Endothelial cell of umbilical vein (primary cell): ENCODE results near the gene TMEM178B. TPM values are rescaled to one million over a fixed set of nuclear protein-coding genes. Genes with fewer than 3 reads are reported as not detected.

ENCODE experiments used
- BruUV-seq: library from RNA; stranded (reverse); fragments of 400-500 nt; replicated peaks from 2 replicates; lab custom pipeline; 2021; lab: Mats Ljungman, UMichigan
- CTCF ChIA-PET: fragments of 300-600, 350-600 bp; sonication (Branson Sonifier 250); formaldehyde crosslinking; loops from one replicate; lab custom pipeline; 2021; ENCODE audit warnings: antibody characterized with exemption, inconsistent platforms; lab: Charles Lee
- POLR2A ChIA-PET: fragments of 300-600, 350-600 bp; sonication (Branson Sonifier 250); formaldehyde crosslinking; loops from one replicate; lab custom pipeline; 2021; ENCODE audit warnings: antibody characterized with exemption, inconsistent platforms; lab: Charles Lee
- DNase-seq: peaks from one replicate; pipeline ENCODE4 v3.0.0-alpha.2; 2011; ENCODE audit warnings: low read depth, low spot score
- FAIRE-seq: peaks from 2 replicates; lab custom pipeline; 2011; peaks lifted over from hg19 to GRCh38; lab: Jason Lieb, UNC
- H2AFZ ChIP-seq: 2 replicates; pipeline ENCODE4 v1.6.0; 2012; ENCODE audit warnings: low read depth, low read length, control low read depth, inconsistent platforms
- H3K27ac ChIP-seq: 2 replicates; pipeline ENCODE4 v1.5.1; 2011; ENCODE audit warnings: low read depth, mild to moderate bottlenecking, control low read depth, low read length, moderate library complexity; ENCODE audit not compliant: insufficient read depth
- H3K27me3 ChIP-seq, 2 experiments: 2 replicates each; pipeline versions ENCODE4 v1.6.0 to v1.6.1; 2011; ENCODE audit warnings: low read length in 2 of 2, mixed read lengths in 1 of 2; ENCODE audit not compliant: control insufficient read depth in 2 of 2, insufficient read depth in 2 of 2
- H3K36me3 ChIP-seq, 2 experiments: 2 replicates in 1 of 2; 3 replicates in 1 of 2; pipeline ENCODE4 v1.5.1; 2011; ENCODE audit warnings: low read length in 2 of 2, mild to moderate bottlenecking in 1 of 2, moderate library complexity in 1 of 2; ENCODE audit not compliant: control insufficient read depth in 2 of 2, insufficient read depth in 2 of 2; ENCODE audit errors: extremely low read depth in 1 of 2
- H3K4me1 ChIP-seq: 3 replicates; pipeline ENCODE4 v1.5.1; 2011; ENCODE audit warnings: mild to moderate bottlenecking, low read length; ENCODE audit not compliant: control insufficient read depth, insufficient read depth; ENCODE audit errors: extremely low read depth
- H3K4me2 ChIP-seq: 2 replicates; pipeline ENCODE4 v1.6.1; 2011; ENCODE audit warnings: low read length, control low read depth, mixed read lengths; ENCODE audit not compliant: insufficient read depth
- H3K4me3 ChIP-seq, 3 experiments: fragments of 200-600 bp in 1 of 3; sonication (generic), shearing (Covaris generic) in 1 of 3; replicated peaks in 1 of 3; 2 replicates each; pipeline ENCODE4 v1.5.1; 2011 to 2016; ENCODE audit warnings: control low read depth in 3 of 3, low read length in 3 of 3, mild to moderate bottlenecking in 2 of 3, inconsistent platforms in 1 of 3, low read depth in 1 of 3, moderate library complexity in 1 of 3; ENCODE audit not compliant: insufficient read depth in 1 of 3
- H3K79me2 ChIP-seq: 2 replicates; pipeline ENCODE4 v1.6.0; 2012; ENCODE audit warnings: low read length, inconsistent platforms; ENCODE audit not compliant: control insufficient read depth, insufficient read depth
- H3K9ac ChIP-seq: replicated peaks from 2 replicates; pipeline ENCODE3; 2011; ENCODE audit warnings: low read length, control low read depth; ENCODE audit not compliant: insufficient read depth; ENCODE audit errors: extremely low read depth
- H3K9me1 ChIP-seq: replicated peaks from 3 replicates; pipeline ENCODE4 v1.6.0; 2011; ENCODE audit warnings: mild to moderate bottlenecking, low read length; ENCODE audit not compliant: control insufficient read depth, insufficient read depth; ENCODE audit errors: extremely low read depth
- H3K9me3 ChIP-seq: replicated peaks from 2 replicates; pipeline ENCODE4 v1.5.1; 2012; ENCODE audit warnings: low read length, inconsistent platforms; ENCODE audit not compliant: control insufficient read depth, insufficient read depth
- H4K20me1 ChIP-seq: replicated peaks from 2 replicates; pipeline ENCODE3; 2011; ENCODE audit warnings: mild to moderate bottlenecking, low read length; ENCODE audit not compliant: control insufficient read depth, insufficient read depth; ENCODE audit errors: extremely low read depth
- CTCF ChIP-seq, 2 donors: IDR thresholded peaks; 1 replicate in 1 of 2; 2 replicates in 1 of 2; pipeline ENCODE4 v1.5.1; 2011; ENCODE audit warnings: low read length in 2 of 2, mild to moderate bottlenecking in 2 of 2, moderate library complexity in 2 of 2, control low read depth in 1 of 2, inconsistent platforms in 1 of 2, low read depth in 1 of 2; ENCODE audit not compliant: insufficient read depth in 1 of 2; ENCODE audit errors: extremely low read depth in 1 of 2
- EZH2 ChIP-seq: IDR thresholded peaks from 2 replicates; pipeline ENCODE4 v1.6.1; 2012; ENCODE audit warnings: borderline replicate concordance, low read depth, mild to moderate bottlenecking, moderate library complexity, low read length, inconsistent platforms; ENCODE audit not compliant: severe bottlenecking
- FOS ChIP-seq: IDR thresholded peaks from 2 replicates; pipeline ENCODE4 v1.6.1; 2011; ENCODE audit warnings: mild to moderate bottlenecking, low read length, moderate library complexity, borderline replicate concordance; ENCODE audit not compliant: insufficient read depth
- JUN ChIP-seq: IDR thresholded peaks from 2 replicates; pipeline ENCODE4 v1.6.1; 2011; ENCODE audit warnings: borderline replicate concordance, low read depth; ENCODE audit not compliant: insufficient read length, insufficient read depth
- MAX ChIP-seq: IDR thresholded peaks from 2 replicates; pipeline ENCODE4 v1.6.1; 2011; ENCODE audit not compliant: insufficient read depth, insufficient read length
- MYC ChIP-seq: IDR thresholded peaks from one replicate; pipeline ENCODE4 v1.6.1; 2011; ENCODE audit warnings: mild to moderate bottlenecking, low read depth, low read length
- POLR2A ChIP-seq: IDR thresholded peaks from 2 replicates; pipeline ENCODE4 v1.6.1; 2012; ENCODE audit warnings: low read depth, mild to moderate bottlenecking, control low read depth, low read length
- POLR2AphosphoS5 ChIP-seq: IDR thresholded peaks from 2 replicates; pipeline ENCODE4 v1.6.1; 2012; ENCODE audit warnings: low read depth, mild to moderate bottlenecking, control low read depth, low read length, moderate library complexity; ENCODE audit not compliant: insufficient read depth
- dilution Hi-C: fragments of 300-500 bp; cut with MboI; formaldehyde crosslinking; loops from one replicate; pipeline ENCODE4 v1.15.0; 2019; ENCODE audit warnings: low sequenced_read_pairs; ENCODE audit not compliant: extremely low pct_ligation_motif_present
- intact Hi-C: fragments of 100-400 bp; cut with micrococcal nuclease; formaldehyde crosslinking; loops from one replicate; pipeline ENCODE4 v1.10.0; 2022
- polyA plus RNA-seq, 4 experiments: library from polyadenylated mRNA; depleted of rRNA in 3 of 4; stranded (reverse) in 3 of 4; unstranded in 1 of 4; fragments of >200 nt; gene quantifications; 2 replicates each; pipeline versions ENCODE4 v1.2.1 to v1.2.3, GENCODE V29; 2011 to 2012; ENCODE audit warnings: missing spikeins in 1 of 4
- total RNA-seq: library from RNA; stranded (reverse); gene quantifications from 2 replicates; pipeline ENCODE4 v1.2.3, GENCODE V29; 2021

The TMEM178B gene
- total and polyA plus RNA-seq, 2 donors (not counting 3 experiments of a cell fraction or from before 2014, with no cell fraction given), result not detected

GRCh38 chr7:141113131-141113530 is 39.3 kb downstream of the TMEM178B start:
- H2AFZ ChIP-seq, result no peak overlapping the region
- no peaks in the 10 kb centered on the region for H3K79me2 ChIP-seq
- H4K20me1 ChIP-seq, result no peaks in the 10 kb centered on the region
- H3K4me3 ChIP-seq, result no peak overlapping the region
- BruUV-seq, result no TSS peak
- no peaks in the 10 kb centered on the region for H3K9me1 ChIP-seq
- ChIA-PET POLR2A (no interaction called here), CTCF (no interaction called here)
- intact Hi-C loops (no loop called here), dilution Hi-C loops (no loop called here)
- FAIRE-seq (no peak), DNase-seq (no peak)
- no peak for TF ChIP-seq MYC
- TF ChIP-seq EZH2, result no peak
- TF ChIP-seq FOS, result no peak
- no peak for TF ChIP-seq MAX
- no peak for TF ChIP-seq JUN
- TF ChIP-seq POLR2A, result no peak
- no peak for TF ChIP-seq CTCF (IDR thresholded peaks at IDR 0.05; ENCODE audit: extremely low read depth in 1 of 2, insufficient read depth in 1 of 2, low read depth in 1 of 2, low read length in 2 of 2)
- no peak for TF ChIP-seq POLR2AphosphoS5
- H3K27ac ChIP-seq, result no peak overlapping the region
- H3K36me3 ChIP-seq, result no peaks in the 10 kb centered on the region
- no peaks in the 10 kb centered on the region for H3K27me3 ChIP-seq
- H3K9me3 ChIP-seq, result no peaks in the 10 kb centered on the region
- H3K4me2 ChIP-seq, result no peak overlapping the region
- H3K4me1 ChIP-seq, result no peaks in the 10 kb centered on the region
- H3K9ac ChIP-seq, result no peak overlapping the region
